Right cardiac atrium (tissue), 5 donors: ENCODE measurements around the gene AHCYL2. TPM values are rescaled to one million over a fixed set of nuclear protein-coding genes. Genes with fewer than 3 reads are reported as not detected.
"Not testable (repeated sequence)": the region's sequence is repeated elsewhere in the genome, so short reads cannot be mapped to it uniquely, and the experiment has no call there.

ENCODE experiments used
- ATAC-seq, 2 donors: fragments of 200-7000 bp; cut with Tn5 transposase; one replicate each; pipeline versions ENCODE4 v1.8.0 to v1.9.1; 2020; ENCODE audit warnings: moderate library complexity in 2 of 2, mild to moderate bottlenecking in 1 of 2
- DNase-seq, 3 donors: peaks; one replicate each; pipeline ENCODE4 v3.0.0-alpha.2; 2020
- H3K27ac ChIP-seq: one replicate; pipeline ENCODE4 v1.5.1; 2013; ENCODE audit warnings: mild to moderate bottlenecking, low read length, control low read depth, moderate library complexity
- H3K27me3 ChIP-seq: one replicate; pipeline ENCODE4 v1.6.1; 2013; ENCODE audit not compliant: control insufficient read depth, insufficient read depth
- H3K4me1 ChIP-seq: one replicate; pipeline ENCODE4 v1.6.1; 2013; ENCODE audit warnings: low read length; ENCODE audit not compliant: control insufficient read depth, insufficient read depth
- H3K4me3 ChIP-seq: one replicate; pipeline ENCODE4 v1.5.1; 2013; ENCODE audit warnings: low read length, control low read depth
- H3K9me3 ChIP-seq: one replicate; pipeline ENCODE4 v1.6.1; 2013; ENCODE audit warnings: low read length; ENCODE audit not compliant: control insufficient read depth
- WGBS: extraction: QIAGEN DNeasy Blood & Tissue Kit; methylation state at CpG from one replicate; pipeline ENCODE4 v1.1.7; 2013; 5-methylcytosine and 5-hydroxymethylcytosine counted together
- intact Hi-C, 4 donors: fragments of 100-400 bp; cut with DNase I; formaldehyde crosslinking; loops; one replicate each; pipeline versions ENCODE4 v1.11.0 to v1.14.0; 2022 to 2023
- polyA plus RNA-seq: library from polyadenylated mRNA; stranded (reverse); fragments of 200-250 nt; gene quantifications from one replicate; pipeline ENCODE4 v1.2.3, GENCODE V29; 2013
- total RNA-seq, 4 donors: library from RNA; stranded (reverse); fragmentation: NEBNext Ultra II Directional; extraction: Animal tissue kit (Norgen Biotek cat#: 25700); gene quantifications; one replicate each; pipeline ENCODE4 v1.2.1, GENCODE V29; 2021
- donor health status: healthy with polysubstance abuse.
- donor health status: DM: no; HTN: yes; CAD: no.
- donor health status: DM: no; HTN: no; CAD: no.
- donor health status: DM: no; HTN: yes; CAD: no; lungs with severe emphysema.
- donor health status: DM: yes; HTN: yes; CAD: no.

The AHCYL2 gene
- total and polyA plus RNA-seq, 5 donors = 1.8 to 8.8 (median 7.1) TPM

GRCh38 chr7:129332254-129333035, 107.6 kb downstream of the AHCYL2 start:
- DNase-seq (no peak), ATAC-seq (no peak)
- Histone ChIP-seq H3K4me3 (no peak overlapping the region), H3K4me1 (no peaks in the 10 kb centered on the region), H3K9me3 (no peaks in the 10 kb centered on the region), H3K27me3 (no peaks in the 10 kb centered on the region), H3K27ac (no peak overlapping the region)
- WGBS = 67% methylated on average over 3 of the region's 3 CpGs
- intact Hi-C loops = no loop called here

DNA sequence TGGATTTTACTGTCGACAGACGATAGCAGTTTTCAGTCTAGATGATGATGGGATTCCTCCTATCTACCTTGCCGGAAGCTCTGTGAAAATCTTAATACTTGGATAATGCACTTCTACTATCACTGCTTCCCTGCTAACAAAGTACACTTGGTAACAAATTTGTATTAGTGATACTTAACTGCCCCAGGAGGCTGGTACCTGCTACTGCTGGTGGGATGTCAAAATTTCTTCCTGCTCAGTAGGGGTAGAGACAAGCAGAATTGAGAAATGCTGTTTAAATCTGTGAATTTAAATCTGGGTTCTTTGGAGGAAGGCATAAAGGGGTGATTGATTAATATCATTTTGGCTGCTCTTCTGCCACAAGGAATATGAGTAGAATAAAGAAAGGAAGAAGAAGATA, 109.6 kb downstream of the AHCYL2 start:
- ATAC-seq = no peak
- Histone ChIP-seq H3K9me3 (no peaks in the 10 kb centered on the region), H3K4me3 (no peak overlapping the region), H3K27me3 (no peaks in the 10 kb centered on the region), H3K27ac (no peak overlapping the region), H3K4me1 (no peaks in the 10 kb centered on the region)
- WGBS = 96% methylated on average over 3 of the region's 3 CpGs
- no peak for DNase-seq
- intact Hi-C loops = no loop called here

- H3K4me1 ChIP-seq = no peaks in the 10 kb centered on the region
- DNase-seq (no peak), ATAC-seq (no peak)
- H3K27ac ChIP-seq = no peak overlapping the region
- no peak overlapping the region for H3K4me3 ChIP-seq
- H3K9me3 ChIP-seq = no peaks in the 10 kb centered on the region
- intact Hi-C loops = no loop called here
- no peaks in the 10 kb centered on the region for H3K27me3 ChIP-seq
- 96% methylated on average over 2 of the region's 2 CpGs for WGBS
Observed at GRCh38 chr7:129338450-129338849, 113.6 kb downstream of the AHCYL2 start.

DNA sequence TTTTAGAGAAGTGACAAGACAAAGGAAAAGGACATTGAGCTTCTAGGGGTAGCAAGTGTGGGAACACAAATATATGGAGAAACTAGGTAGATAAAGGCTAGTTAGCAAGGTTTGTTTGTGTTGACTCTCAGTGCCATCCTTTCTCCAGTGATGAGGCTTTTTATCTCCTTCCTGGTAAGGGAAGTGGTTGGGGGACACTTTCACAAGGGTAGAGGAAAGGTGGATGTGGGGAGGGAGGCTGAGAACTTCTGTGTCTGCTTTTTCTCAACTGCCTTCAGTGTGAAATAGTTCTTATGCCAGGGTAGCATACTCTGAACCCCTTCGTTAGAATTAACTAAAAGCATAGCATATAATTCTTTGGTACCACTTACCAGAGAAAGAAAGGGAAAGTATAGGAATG, 116.4 kb downstream of the AHCYL2 start:
- ATAC-seq = no peak
- no peak for DNase-seq
- H3K4me3 ChIP-seq = no peak overlapping the region
- H3K9me3 ChIP-seq = no peaks in the 10 kb centered on the region
- intact Hi-C loops = no loop called here
- H3K27ac ChIP-seq = no peak overlapping the region
- no peaks in the 10 kb centered on the region for H3K27me3 ChIP-seq
- H3K4me1 ChIP-seq = no peaks in the 10 kb centered on the region
- 71% methylated on average over 1 of the region's 1 CpG for WGBS

DNA sequence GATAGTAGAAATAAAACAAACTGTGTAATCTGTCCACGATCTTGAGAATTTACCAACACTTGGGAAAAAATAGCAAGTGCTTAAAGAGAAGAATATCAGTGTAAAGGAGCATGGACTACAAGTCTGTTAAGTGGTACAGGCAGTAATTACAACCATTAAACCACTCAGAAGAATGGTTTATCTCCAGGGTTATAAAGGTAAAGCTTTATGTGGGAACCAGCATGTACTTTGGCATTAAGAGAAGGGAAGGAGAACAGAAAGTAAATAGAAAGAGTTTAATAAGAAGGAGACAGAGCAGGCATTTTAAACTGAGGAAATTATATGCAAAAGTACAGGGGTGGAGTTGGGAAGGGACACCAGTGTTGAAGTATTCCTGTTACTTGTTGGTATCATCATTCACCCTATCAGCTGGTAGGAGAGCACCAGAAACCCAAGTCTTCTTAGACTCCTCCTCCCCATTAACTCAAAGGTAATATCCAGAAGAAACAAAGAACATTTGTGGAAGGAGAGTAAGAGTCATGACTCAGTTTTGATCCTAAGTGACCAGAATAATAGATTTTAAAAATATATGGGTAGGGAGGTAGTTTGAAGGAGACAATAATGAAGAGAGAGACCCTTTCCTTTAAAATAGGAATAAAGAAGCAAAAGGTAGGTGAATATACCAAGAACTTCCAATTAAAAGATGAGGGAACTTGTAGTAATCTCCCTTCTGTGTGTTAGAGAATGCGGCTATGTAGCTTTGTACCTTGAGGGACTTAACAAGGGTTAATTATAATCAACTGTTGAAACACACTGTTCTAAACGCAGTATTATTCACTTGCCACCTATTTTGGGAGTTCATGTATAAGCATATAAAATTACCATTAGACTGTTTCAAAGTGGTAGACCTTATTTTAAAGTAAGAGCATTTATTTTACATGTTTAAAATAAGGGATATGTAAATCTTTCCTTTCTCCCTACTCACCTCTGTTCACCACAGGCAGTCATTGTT, 117.3 kb downstream of the AHCYL2 start:
- H3K27me3 ChIP-seq = no peaks in the 10 kb centered on the region
- H3K4me3 ChIP-seq = no peak overlapping the region
- WGBS = 60% methylated on average over 3 of the region's 3 CpGs
- no peaks in the 10 kb centered on the region for H3K9me3 ChIP-seq
- no peak for ATAC-seq
- no peaks in the 10 kb centered on the region for H3K4me1 ChIP-seq
- DNase-seq = no peak
- H3K27ac ChIP-seq = no peak overlapping the region
- intact Hi-C loops = no loop called here

GRCh38 chr7:129343099-129343700, 118.4 kb downstream of the AHCYL2 start:
- intact Hi-C loops = no loop called here
- no peaks in the 10 kb centered on the region for H3K27me3 ChIP-seq
- ATAC-seq (no peak), DNase-seq (no peak)
- H3K4me3 ChIP-seq = no peak overlapping the region
- no peaks in the 10 kb centered on the region for H3K9me3 ChIP-seq
- WGBS = 41% methylated on average over 3 of the region's 3 CpGs
- no peak overlapping the region for H3K27ac ChIP-seq
- no peaks in the 10 kb centered on the region for H3K4me1 ChIP-seq

GRCh38 chr7:129347330-129347729, 122.5 kb downstream of the AHCYL2 start:
- Histone ChIP-seq H3K9me3 (no peaks in the 10 kb centered on the region), H3K27ac (no peak overlapping the region), H3K4me1 (no peaks in the 10 kb centered on the region), H3K4me3 (no peak overlapping the region), H3K27me3 (no peaks in the 10 kb centered on the region)
- 68% methylated on average over 2 of the region's 2 CpGs for WGBS
- intact Hi-C loops = no loop called here
- ATAC-seq = no peak
- DNase-seq = no peak

DNA sequence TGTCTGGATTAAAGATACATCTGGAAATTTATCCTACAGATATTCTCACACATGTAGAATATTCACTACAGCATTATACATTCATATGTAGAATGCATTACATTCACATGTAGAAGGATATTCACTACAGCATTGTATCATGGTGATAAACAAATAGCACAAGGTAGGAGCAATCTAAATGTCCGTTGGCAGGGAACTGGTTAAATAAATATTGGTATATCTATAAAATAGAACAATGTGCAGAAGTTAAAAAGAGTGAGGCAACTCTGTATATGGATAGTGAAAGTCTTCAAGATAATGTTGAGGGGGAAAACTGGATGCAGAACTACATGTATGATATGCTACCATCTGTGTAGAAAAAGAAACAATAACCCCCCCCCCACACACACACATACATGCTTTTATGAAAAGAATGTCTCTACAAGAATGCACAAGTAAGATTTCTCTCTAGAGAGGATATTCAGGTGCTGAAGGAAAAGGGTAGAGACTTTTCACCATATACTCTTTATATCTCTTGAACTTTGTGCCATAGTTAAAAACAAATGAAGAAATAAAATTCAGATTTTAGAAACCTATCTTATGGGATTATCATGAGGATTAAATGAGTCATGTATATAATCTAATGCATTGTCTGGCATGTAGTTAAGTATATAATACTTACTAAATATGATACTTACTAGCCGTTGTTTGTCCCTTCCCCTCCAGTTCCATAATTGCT, 123.4 kb downstream of the AHCYL2 start:
- intact Hi-C loops = no loop called here
- 90% methylated on average over 2 of the region's 2 CpGs for WGBS
- ATAC-seq (no peak), DNase-seq (no peak)
- H3K27ac ChIP-seq = no peak overlapping the region
- no peaks in the 10 kb centered on the region for H3K4me1 ChIP-seq
- H3K9me3 ChIP-seq = no peaks in the 10 kb centered on the region
- H3K27me3 ChIP-seq = no peaks in the 10 kb centered on the region
- no peak overlapping the region for H3K4me3 ChIP-seq

DNA sequence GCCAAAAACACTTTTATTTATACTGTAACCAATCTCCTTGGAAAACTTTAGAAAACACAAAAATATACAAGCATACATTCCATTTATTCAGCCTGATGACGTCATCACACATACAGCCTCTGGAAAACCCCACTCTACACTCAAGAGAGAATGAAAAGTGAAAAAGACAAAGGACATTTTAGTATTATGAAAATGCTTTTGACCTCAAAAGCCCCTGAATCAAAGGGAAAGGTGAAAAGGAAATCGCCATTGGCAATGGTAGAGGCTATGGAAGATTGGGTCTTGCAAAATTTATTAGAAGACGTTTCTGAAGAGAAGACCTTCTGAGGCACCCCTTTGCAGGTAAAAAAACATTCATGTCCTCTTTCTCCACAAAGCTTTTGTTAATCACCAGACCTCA, 126.5 kb downstream of the AHCYL2 start:
- intact Hi-C loops = loop anchor here in 1 of 4 donors (10.0 kb wide), 1 partner anchor 293 kb away; no protein-coding TSS in a partner anchor
- 77% methylated on average over 3 of the region's 3 CpGs for WGBS
- ATAC-seq = no peak

DNA sequence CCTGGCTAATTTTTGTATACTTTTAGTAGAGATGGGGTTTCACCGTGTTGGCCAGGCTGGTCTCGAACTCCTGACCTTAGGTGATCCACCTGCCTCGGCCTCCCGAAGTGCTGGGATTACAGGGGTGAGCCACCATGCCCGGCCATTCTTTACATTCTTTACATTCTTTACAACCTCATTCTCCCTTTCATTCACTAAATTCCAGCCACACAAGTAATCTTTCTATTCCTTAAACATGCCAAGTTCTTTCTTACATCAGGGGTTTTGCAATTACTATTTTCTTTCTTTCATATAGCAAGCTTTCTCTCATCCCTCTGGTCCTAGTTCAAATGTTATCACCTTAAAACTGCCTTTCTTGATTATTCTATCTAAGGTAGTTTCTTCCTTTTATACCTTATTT, 128.3 kb downstream of the AHCYL2 start:
- not testable (repeated sequence) for DNase-seq, H3K27ac ChIP-seq, H3K4me1 ChIP-seq, H3K4me3 ChIP-seq, ATAC-seq, H3K27me3 ChIP-seq, H3K9me3 ChIP-seq
- 75% methylated on average over 5 of the region's 5 CpGs for WGBS
- intact Hi-C loops = loop anchor here in 1 of 4 donors (10.0 kb wide), 1 partner anchor 292 kb away; no protein-coding TSS in a partner anchor

More for the DNA sequence above, 126.5 kb downstream of the AHCYL2 start:
- Histone ChIP-seq H3K9me3 (no peaks in the 10 kb centered on the region), H3K27ac (no peak overlapping the region), H3K27me3 (no peaks in the 10 kb centered on the region), H3K4me3 (no peak overlapping the region), H3K4me1 (no peaks in the 10 kb centered on the region)
- no peak for DNase-seq
